CD4-positive, alpha-beta memory T cell (primary cell): ENCODE data around the gene BTBD18. TPM values are rescaled to one million over a fixed set of nuclear protein-coding genes. Genes with fewer than 3 reads are reported as not detected.

Source experiments
- CTCF ChIA-PET: fragments of 350-600 bp; sonication (Branson Sonifier 250); formaldehyde crosslinking; loops from one replicate; lab custom pipeline; 2021; ENCODE audit warnings: inconsistent platforms; ENCODE audit not compliant: partially characterized antibody; lab: Charles Lee
- POLR2A ChIA-PET: fragments of 350-600 bp; sonication (Branson Sonifier 250); formaldehyde crosslinking; loops from one replicate; lab custom pipeline; 2021; ENCODE audit not compliant: partially characterized antibody; lab: Charles Lee
- DNase-seq, 5 donors: peaks; one replicate each; pipeline versions ENCODE4 v3.0.0 to v3.0.0-alpha.2; 2020 to 2022; ENCODE audit warnings: mixed read lengths in 1 of 5
- H3K27ac ChIP-seq: one replicate; pipeline ENCODE4 v1.7.0; 2013; ENCODE audit warnings: low read depth, low read length
- H3K27me3 ChIP-seq: 2 replicates; pipeline ENCODE4 v1.7.0; 2013; ENCODE audit warnings: mild to moderate bottlenecking, low read length, moderate library complexity; ENCODE audit not compliant: insufficient read depth
- H3K36me3 ChIP-seq: 2 replicates; pipeline ENCODE4 v1.7.0; 2013; ENCODE audit warnings: mild to moderate bottlenecking, low read length, moderate library complexity; ENCODE audit not compliant: insufficient read depth
- H3K4me1 ChIP-seq: 2 replicates; pipeline ENCODE4 v1.7.0; 2013; ENCODE audit warnings: mild to moderate bottlenecking, low read length, moderate library complexity; ENCODE audit not compliant: insufficient read depth
- H3K4me3 ChIP-seq, 2 donors: one replicate each; pipeline ENCODE4 v1.7.0; 2013; ENCODE audit warnings: low read length in 2 of 2, mild to moderate bottlenecking in 1 of 2
- H3K9me3 ChIP-seq, 2 donors: one replicate each; pipeline ENCODE4 v1.7.0; 2013; ENCODE audit warnings: low read length in 2 of 2, control low read depth in 1 of 2; ENCODE audit not compliant: control insufficient read depth in 1 of 2
- H3K27ac Mint-ChIP-seq, 7 donors: one replicate each; pipeline ENCODE4 v1.8.0; 2020 to 2021; ENCODE audit warnings: mixed read lengths in 7 of 7, mild to moderate bottlenecking in 6 of 7, inconsistent platforms in 3 of 7, moderate library complexity in 3 of 7
- H3K27me3 Mint-ChIP-seq, 2 donors: one replicate each; pipeline ENCODE4 v1.8.0; 2020 to 2021; ENCODE audit warnings: mixed read lengths in 2 of 2
- H3K36me3 Mint-ChIP-seq, 2 donors: one replicate each; pipeline ENCODE4 v1.8.0; 2020 to 2021; ENCODE audit warnings: mixed read lengths in 2 of 2, inconsistent platforms in 1 of 2, mild to moderate bottlenecking in 1 of 2
- H3K4me1 Mint-ChIP-seq, 4 donors: one replicate each; pipeline ENCODE4 v1.8.0; 2020 to 2021; ENCODE audit warnings: mixed read lengths in 4 of 4, mild to moderate bottlenecking in 1 of 4
- H3K4me3 Mint-ChIP-seq, 8 donors: one replicate each; pipeline ENCODE4 v1.8.0; 2020 to 2021; ENCODE audit warnings: mixed read lengths in 8 of 8, mild to moderate bottlenecking in 7 of 8, moderate library complexity in 6 of 8, inconsistent platforms in 3 of 8
- H3K9me3 Mint-ChIP-seq, 8 donors: one replicate each; pipeline ENCODE4 v1.8.0; 2020 to 2021; ENCODE audit warnings: mixed read lengths in 8 of 8, mild to moderate bottlenecking in 5 of 8, inconsistent platforms in 3 of 8, moderate library complexity in 1 of 8
- intact Hi-C: fragments of 100-400 bp; cut with micrococcal nuclease; formaldehyde crosslinking; loops from one replicate; pipeline ENCODE4 v1.15.1; 2023
- polyA plus RNA-seq, 2 donors: library from polyadenylated mRNA; unstranded; fragments of 300-500 nt; fragmentation: Illumina TruSeq; gene quantifications; one replicate each; pipeline ENCODE4 v1.2.3, GENCODE V29; 2021
- total RNA-seq, 2 experiments: library from RNA; stranded (reverse); gene quantifications; one replicate each; pipeline ENCODE4 v1.2.3, GENCODE V29; 2021

Gene BTBD18
- total and polyA plus RNA-seq, 4 experiments from 2014 or later: 0.34 to 0.44 TPM; not detected in 2

DNA sequence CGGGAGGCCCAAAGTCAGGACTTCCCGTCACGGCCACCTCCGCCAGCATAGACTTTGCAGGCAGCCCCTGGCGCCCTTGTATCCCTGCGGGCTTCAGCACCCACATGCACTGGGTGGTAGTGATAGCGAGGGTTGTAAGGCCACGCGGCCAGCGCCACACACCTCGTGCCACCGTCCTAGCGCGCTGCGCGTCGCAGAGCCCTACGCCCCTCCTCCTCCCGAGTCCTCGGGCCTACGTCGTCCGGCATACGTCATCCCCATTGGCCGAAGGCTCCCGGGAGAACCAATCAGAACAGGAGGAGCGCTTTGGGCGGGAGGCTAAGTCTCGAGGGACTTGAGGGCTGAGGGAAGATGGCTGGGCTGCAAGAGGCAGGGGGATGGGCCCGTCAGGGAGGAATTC is 1.3 kb upstream of the BTBD18 start:
- H3K36me3 ChIP-seq: no peaks in the 10 kb centered on the region
- CTCF ChIA-PET: interaction anchor here (13.0 kb wide), 1 partner anchor 48 kb away, joined by 143 read pairs; no protein-coding TSS in a partner anchor
- no peak for DNase-seq
- Mint-ChIP-seq H3K27ac (no peak overlapping the region), H3K4me3 (no peak overlapping the region), H3K36me3 (peaks cover 0 to 10% of the 10 kb centered on the region in 2 donors), H3K27me3 (no peaks in the 10 kb centered on the region), H3K9me3 (no peaks in the 10 kb centered on the region), H3K4me1 (peaks cover 0 to 10% (median 4%) of the 10 kb centered on the region in 4 donors)
- no peak overlapping the region for H3K27ac ChIP-seq
- H3K4me3 ChIP-seq: no peak overlapping the region
- POLR2A ChIA-PET: no interaction called here
- H3K4me1 ChIP-seq: no peaks in the 10 kb centered on the region
- H3K9me3 ChIP-seq: no peaks in the 10 kb centered on the region
- intact Hi-C loops: no loop called here
- no peaks in the 10 kb centered on the region for H3K27me3 ChIP-seq

- ChIA-PET CTCF (interaction anchor here (1.0 to 13.0 kb wide), 3 partner anchors 34 to 55 kb away, joined by 3 to 143 read pairs (median 3); no protein-coding TSS in a partner anchor), POLR2A (interaction anchor here (0.6 to 1.7 kb wide), 4 partner anchors 9 to 50 kb away, joined by 3 to 14 read pairs (median 5); partner anchors contain the start of genes MED19, SELENOH and TMX2)
- no peaks in the 10 kb centered on the region for H3K4me1 ChIP-seq
Observed at GRCh38 chr11:57751176-57751575, 443 bp downstream of the BTBD18 start.

DNA sequence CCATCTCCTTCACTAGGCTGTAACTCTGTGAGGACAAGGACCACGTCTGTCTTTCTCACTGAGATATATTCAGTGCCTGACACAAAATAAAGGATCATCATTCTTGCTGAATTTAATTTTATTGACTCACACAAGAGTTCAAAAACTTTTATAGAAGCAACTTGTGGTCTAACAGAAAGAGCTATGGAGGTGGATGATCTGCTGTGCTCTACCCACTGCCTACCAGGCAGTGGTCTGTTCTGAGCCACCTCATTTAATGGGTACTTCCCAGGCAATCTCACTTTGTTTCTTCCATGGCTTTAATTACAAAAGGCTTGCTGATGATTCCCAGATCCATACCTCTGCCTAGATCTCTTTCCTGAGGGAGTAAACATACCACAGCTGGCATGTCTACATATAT is 4.7 kb downstream of the BTBD18 start:
- Histone ChIP-seq H3K27ac (no peak overlapping the region), H3K36me3 (peaks cover 17% of the 10 kb centered on the region), H3K4me3 (no peak overlapping the region), H3K27me3 (no peaks in the 10 kb centered on the region), H3K4me1 (peaks cover 18% of the 10 kb centered on the region), H3K9me3 (no peaks in the 10 kb centered on the region)
- peak overlapping the region in 6 of 7 donors; percentile 20 to 76 (median 52) for H3K27ac Mint-ChIP-seq
- H3K36me3 Mint-ChIP-seq: peaks cover 26 to 50% of the 10 kb centered on the region in 2 donors
- H3K27me3 Mint-ChIP-seq: no peaks in the 10 kb centered on the region
- POLR2A ChIA-PET: interaction anchor here (0.7 to 2.0 kb wide), 2 partner anchors 9 to 35 kb away, joined by 3 to 4 read pairs; partner anchors contain the start of gene MED19
- peaks cover 19 to 35% (median 23%) of the 10 kb centered on the region in 4 donors for H3K4me1 Mint-ChIP-seq
- CTCF ChIA-PET: interaction anchor here (0.6 to 13.0 kb wide), 2 partner anchors 54 to 175 kb away, joined by 3 to 143 read pairs; no protein-coding TSS in a partner anchor
- intact Hi-C loops: no loop called here
- no peak for DNase-seq
- peak overlapping the region in 1 of 8 donors; percentile 7 for H3K4me3 Mint-ChIP-seq
- no peaks in the 10 kb centered on the region for H3K9me3 Mint-ChIP-seq

More at GRCh38 chr11:57751176-57751575, 443 bp downstream of the BTBD18 start:
- H3K27ac ChIP-seq: no peak overlapping the region
- H3K27me3 ChIP-seq: no peaks in the 10 kb centered on the region
- no peak for DNase-seq
- H3K4me1 Mint-ChIP-seq: peaks cover 0 to 10% (median 8%) of the 10 kb centered on the region in 4 donors
- no peaks in the 10 kb centered on the region for H3K9me3 Mint-ChIP-seq
- H3K36me3 ChIP-seq: no peaks in the 10 kb centered on the region
- no peak overlapping the region for H3K4me3 Mint-ChIP-seq
- no peak overlapping the region for H3K4me3 ChIP-seq
- H3K27ac Mint-ChIP-seq: peak overlapping the region in 1 of 7 donors; percentile 19
- peaks cover 5 to 16% of the 10 kb centered on the region in 2 donors for H3K36me3 Mint-ChIP-seq
- H3K27me3 Mint-ChIP-seq: no peaks in the 10 kb centered on the region
- intact Hi-C loops: loop anchor here (1.0 kb wide), 1 partner anchor 49 kb away; no protein-coding TSS in a partner anchor
- no peaks in the 10 kb centered on the region for H3K9me3 ChIP-seq

- Histone ChIP-seq H3K4me3 (no peak overlapping the region), H3K27ac (no peak overlapping the region), H3K4me1 (peaks cover 26% of the 10 kb centered on the region), H3K27me3 (no peaks in the 10 kb centered on the region), H3K36me3 (peaks cover 17% of the 10 kb centered on the region), H3K9me3 (no peaks in the 10 kb centered on the region)
- peak overlapping the region in 6 of 7 donors; percentile 2 to 83 (median 72) for H3K27ac Mint-ChIP-seq
- no peak overlapping the region for H3K4me3 Mint-ChIP-seq
- peaks cover 21 to 41% (median 31%) of the 10 kb centered on the region in 4 donors for H3K4me1 Mint-ChIP-seq
- intact Hi-C loops: no loop called here
- no peaks in the 10 kb centered on the region for H3K9me3 Mint-ChIP-seq
- H3K27me3 Mint-ChIP-seq: no peaks in the 10 kb centered on the region
- POLR2A ChIA-PET: interaction anchor here (0.8 to 2.0 kb wide), 3 partner anchors 33 to 55 kb away, joined by 3 to 4 read pairs (median 3); partner anchors contain the start of gene MED19
- CTCF ChIA-PET: interaction anchor here (13.0 kb wide), 1 partner anchor 56 kb away, joined by 143 read pairs; no protein-coding TSS in a partner anchor
- peaks cover 28 to 58% of the 10 kb centered on the region in 2 donors for H3K36me3 Mint-ChIP-seq
- DNase-seq: no peak
Observed at GRCh38 chr11:57745206-57745605, 6.4 kb downstream of the BTBD18 start.

GRCh38 chr11:57744357-57744756 is 7.3 kb downstream of the BTBD18 start:
- ChIA-PET CTCF (interaction anchor here (1.0 to 13.0 kb wide), 2 partner anchors 57 to 217 kb away, joined by 4 to 143 read pairs; no protein-coding TSS in a partner anchor), POLR2A (interaction anchor here (1.4 to 1.5 kb wide), 2 partner anchors 32 to 56 kb away, joined by 3 to 6 read pairs; partner anchors contain the start of genes MED19 and TMX2)
- Histone ChIP-seq H3K9me3 (no peaks in the 10 kb centered on the region), H3K27me3 (no peaks in the 10 kb centered on the region), H3K4me1 (peaks cover 26% of the 10 kb centered on the region), H3K27ac (no peak overlapping the region), H3K4me3 (no peak overlapping the region), H3K36me3 (peaks cover 17% of the 10 kb centered on the region)
- peak overlapping the region in 5 of 7 donors; percentile 42 to 52 (median 46) for H3K27ac Mint-ChIP-seq
- H3K4me3 Mint-ChIP-seq: peak overlapping the region in 2 of 8 donors; percentile 30 to 60
- peaks cover 28 to 60% of the 10 kb centered on the region in 2 donors for H3K36me3 Mint-ChIP-seq
- no peaks in the 10 kb centered on the region for H3K27me3 Mint-ChIP-seq
- H3K9me3 Mint-ChIP-seq: no peaks in the 10 kb centered on the region
- intact Hi-C loops: no loop called here
- peaks cover 21 to 41% (median 31%) of the 10 kb centered on the region in 4 donors for H3K4me1 Mint-ChIP-seq
- DNase-seq: no peak

DNA sequence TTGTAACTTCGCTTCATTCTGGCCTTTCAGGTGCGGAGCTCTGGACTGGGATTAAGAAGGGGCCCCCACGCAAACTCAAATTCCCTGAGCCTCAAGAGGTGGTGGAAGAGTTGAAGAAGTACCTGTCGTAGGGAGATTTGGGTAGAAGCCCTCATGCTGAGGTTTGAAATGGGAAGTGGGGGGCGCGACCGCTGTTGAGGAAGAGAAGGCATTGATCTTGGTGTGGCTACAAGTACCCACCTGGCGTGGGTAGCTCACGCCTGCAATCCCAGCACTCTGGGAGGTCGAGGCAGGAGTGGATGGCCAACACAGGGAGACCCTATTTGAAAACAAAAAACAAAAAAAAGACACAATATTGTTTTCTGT is 9.5 kb downstream of the BTBD18 start:
- intact Hi-C loops: no loop called here

More for the DNA sequence above, 9.5 kb downstream of the BTBD18 start:
- Histone ChIP-seq H3K9me3 (no peaks in the 10 kb centered on the region), H3K27me3 (no peaks in the 10 kb centered on the region), H3K4me1 (peaks cover 26% of the 10 kb centered on the region), H3K36me3 (peaks cover 17% of the 10 kb centered on the region), H3K27ac (peak overlapping the region; percentile 82), H3K4me3 (peak overlapping the region; percentile 77 to 80)
- Mint-ChIP-seq H3K36me3 (peaks cover 36 to 67% of the 10 kb centered on the region in 2 donors), H3K9me3 (no peaks in the 10 kb centered on the region), H3K27me3 (no peaks in the 10 kb centered on the region), H3K4me1 (peaks cover 19 to 36% (median 29%) of the 10 kb centered on the region in 4 donors), H3K27ac (peak overlapping the region; percentile 96 to 100 (median 99)), H3K4me3 (peak overlapping the region; percentile 90 to 100 (median 98))
- no peak for DNase-seq
- CTCF ChIA-PET: interaction anchor here (0.8 to 13.0 kb wide), 5 partner anchors 27 to 228 kb away, joined by 3 to 143 read pairs (median 4); partner anchors contain the start of gene UBE2L6
- POLR2A ChIA-PET: interaction anchor here (0.8 to 2.3 kb wide), 28 partner anchors 10 to 1403 kb away, joined by 3 to 29 read pairs (median 6); partner anchors contain the start of genes BTBD18, CLP1, CTNND1 and LPXN
